Loucy (cell line): Measurements from ENCODE around the gene GASK1A.

ENCODE experiments used
- EZH2phosphoT487 ChIP-seq: fragments of 200-600 bp; IDR thresholded peaks from 2 replicates; pipeline ENCODE4 v1.6.1; 2018; ENCODE audit warnings: antibody characterized with exemption, mild to moderate bottlenecking, moderate library complexity, borderline replicate concordance
- TF ChIP-seq, protein P1 (sequence below): fragments of 200-600 bp; sonication (generic); conservative IDR thresholded peaks from 2 replicates; pipeline ENCODE4 v1.5.1; 2014; ENCODE audit warnings: mild to moderate bottlenecking, antibody characterized with exemption, low read length

- TF ChIP-seq, protein P1, sequence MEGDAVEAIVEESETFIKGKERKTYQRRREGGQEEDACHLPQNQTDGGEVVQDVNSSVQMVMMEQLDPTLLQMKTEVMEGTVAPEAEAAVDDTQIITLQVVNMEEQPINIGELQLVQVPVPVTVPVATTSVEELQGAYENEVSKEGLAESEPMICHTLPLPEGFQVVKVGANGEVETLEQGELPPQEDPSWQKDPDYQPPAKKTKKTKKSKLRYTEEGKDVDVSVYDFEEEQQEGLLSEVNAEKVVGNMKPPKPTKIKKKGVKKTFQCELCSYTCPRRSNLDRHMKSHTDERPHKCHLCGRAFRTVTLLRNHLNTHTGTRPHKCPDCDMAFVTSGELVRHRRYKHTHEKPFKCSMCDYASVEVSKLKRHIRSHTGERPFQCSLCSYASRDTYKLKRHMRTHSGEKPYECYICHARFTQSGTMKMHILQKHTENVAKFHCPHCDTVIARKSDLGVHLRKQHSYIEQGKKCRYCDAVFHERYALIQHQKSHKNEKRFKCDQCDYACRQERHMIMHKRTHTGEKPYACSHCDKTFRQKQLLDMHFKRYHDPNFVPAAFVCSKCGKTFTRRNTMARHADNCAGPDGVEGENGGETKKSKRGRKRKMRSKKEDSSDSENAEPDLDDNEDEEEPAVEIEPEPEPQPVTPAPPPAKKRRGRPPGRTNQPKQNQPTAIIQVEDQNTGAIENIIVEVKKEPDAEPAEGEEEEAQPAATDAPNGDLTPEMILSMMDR: no peak
- TF ChIP-seq EZH2phosphoT487: no peak
Observed at GRCh38 chr3:43032646-43033628, 53.8 kb downstream of the GASK1A start.
